ENCODE measurements around the gene NUP50. TPM values are rescaled to one million over a fixed set of nuclear protein-coding genes. Genes with fewer than 3 reads are reported as not detected.

The NUP50 gene
- total RNA-seq, 1 donor from 2014 or later, result 71.0 TPM

- no peak for DNase-seq (ENCODE audit: low spot score)
Measured at GRCh38 chr22:45196308-45196707, 32.6 kb downstream of the NUP50 start.

- DNase-seq (ENCODE audit: low spot score), result no peak
Measured at GRCh38 chr22:45196926-45197605, 33.3 kb downstream of the NUP50 start.

- no peak for DNase-seq (ENCODE audit: low spot score)
Measured at GRCh38 chr22:45197606-45198462, 34.1 kb downstream of the NUP50 start.

- no peak for DNase-seq (ENCODE audit: low spot score)
Measured at GRCh38 chr22:45198463-45198795, 34.7 kb downstream of the NUP50 start.

GRCh38 chr22:45199723-45200122, 36.0 kb downstream of the NUP50 start:
- DNase-seq (ENCODE audit: low spot score), result no peak

- no peak for DNase-seq (ENCODE audit: low spot score)
Measured at GRCh38 chr22:45200230-45200629, 36.5 kb downstream of the NUP50 start.

GRCh38 chr22:45200860-45201511, 37.3 kb downstream of the NUP50 start:
- no peak for DNase-seq (ENCODE audit: low spot score)

GRCh38 chr22:45201678-45202332, 38.1 kb downstream of the NUP50 start:
- DNase-seq (ENCODE audit: low spot score), result no peak

GRCh38 chr22:45202333-45203149, 38.8 kb downstream of the NUP50 start:
- DNase-seq (ENCODE audit: low spot score), result no peak

GRCh38 chr22:45203150-45203951, 39.6 kb downstream of the NUP50 start:
- no peak for DNase-seq (ENCODE audit: low spot score)

GRCh38 chr22:45204241-45204640, 40.5 kb downstream of the NUP50 start:
- DNase-seq (ENCODE audit: low spot score), result no peak

- no peak for DNase-seq (ENCODE audit: low spot score)
Measured at GRCh38 chr22:45204819-45205218, 41.1 kb downstream of the NUP50 start.

GRCh38 chr22:45205276-45205925, 41.7 kb downstream of the NUP50 start:
- DNase-seq (ENCODE audit: low spot score), result no peak

GRCh38 chr22:45206233-45206632, 42.5 kb downstream of the NUP50 start:
- DNase-seq (ENCODE audit: low spot score), result no peak

- DNase-seq (ENCODE audit: low spot score), result no peak
Measured at GRCh38 chr22:45207533-45207932, 43.8 kb downstream of the NUP50 start.

GRCh38 chr22:45207981-45208664, 44.4 kb downstream of the NUP50 start:
- no peak for DNase-seq (ENCODE audit: low spot score)

- no peak for DNase-seq (ENCODE audit: low spot score)
Measured at GRCh38 chr22:45208696-45208992, 44.9 kb downstream of the NUP50 start.

- DNase-seq (ENCODE audit: low spot score), result no peak
Measured at GRCh38 chr22:45208993-45209838, 45.5 kb downstream of the NUP50 start.

- DNase-seq (ENCODE audit: low spot score), result no peak
Measured at GRCh38 chr22:45210174-45210573, 46.4 kb downstream of the NUP50 start.

All from ureter (tissue), 1 donor.